SKM-1 treated with dmso at 0.1 percent for 144 hours (cell line): ENCODE data around the gene ARL15.

Source experiments
- DNase-seq: peaks from one replicate; lab custom pipeline; 2025; ENCODE audit not compliant: unreplicated experiment; lab: John Stamatoyannopoulos, UW

ARL15 gene

GRCh38 chr5:54288568-54289217, 21.7 kb downstream of the ARL15 start:
- no peak for DNase-seq

GRCh38 chr5:54285686-54286085, 24.7 kb downstream of the ARL15 start:
- DNase-seq = no peak

- DNase-seq = no peak
Measured at GRCh38 chr5:54284586-54284985, 25.8 kb downstream of the ARL15 start.

DNA sequence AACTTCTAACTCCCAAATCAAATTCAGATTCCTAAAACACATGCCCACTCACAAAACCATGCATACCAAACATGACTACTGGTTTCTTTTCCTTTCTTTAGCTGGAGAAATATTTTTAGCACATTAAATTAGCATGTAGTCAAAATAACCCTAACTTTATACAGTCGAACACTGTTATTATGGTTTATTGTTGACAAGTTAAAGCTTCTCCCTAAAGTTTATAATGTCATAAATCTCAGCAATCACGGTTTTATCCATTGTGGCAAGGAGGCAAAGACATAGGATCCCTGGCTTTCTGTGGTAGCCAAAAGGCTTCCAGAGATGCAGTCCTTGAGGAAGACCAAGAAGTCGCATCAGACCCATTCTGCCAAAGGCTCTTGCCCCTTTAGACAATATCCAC, 27.5 kb downstream of the ARL15 start:
- DNase-seq = no peak

GRCh38 chr5:54281960-54282692, 28.2 kb downstream of the ARL15 start:
- DNase-seq = no peak

DNA sequence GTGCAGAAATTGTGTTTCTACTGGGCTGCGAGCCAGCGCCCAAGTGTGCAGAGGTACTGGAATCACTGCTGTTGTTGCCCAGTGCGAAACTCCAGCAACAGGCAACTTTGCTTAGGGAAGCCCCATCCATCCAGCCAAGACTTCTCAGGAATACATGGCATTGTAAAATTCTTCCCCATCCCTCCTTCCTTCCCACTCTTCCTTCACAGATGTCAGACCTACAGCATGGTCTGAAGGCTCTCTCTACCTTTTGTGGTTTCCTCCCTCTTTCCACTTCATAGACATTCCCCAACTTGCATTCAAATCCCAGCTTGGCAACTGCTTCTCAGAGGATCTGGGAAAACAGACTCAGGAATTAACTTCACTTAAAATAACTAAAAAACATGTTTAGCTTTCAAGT, 30.4 kb downstream of the ARL15 start:
- no peak for DNase-seq

- no peak for DNase-seq
Measured at GRCh38 chr5:54278979-54279717, 31.2 kb downstream of the ARL15 start.

DNA sequence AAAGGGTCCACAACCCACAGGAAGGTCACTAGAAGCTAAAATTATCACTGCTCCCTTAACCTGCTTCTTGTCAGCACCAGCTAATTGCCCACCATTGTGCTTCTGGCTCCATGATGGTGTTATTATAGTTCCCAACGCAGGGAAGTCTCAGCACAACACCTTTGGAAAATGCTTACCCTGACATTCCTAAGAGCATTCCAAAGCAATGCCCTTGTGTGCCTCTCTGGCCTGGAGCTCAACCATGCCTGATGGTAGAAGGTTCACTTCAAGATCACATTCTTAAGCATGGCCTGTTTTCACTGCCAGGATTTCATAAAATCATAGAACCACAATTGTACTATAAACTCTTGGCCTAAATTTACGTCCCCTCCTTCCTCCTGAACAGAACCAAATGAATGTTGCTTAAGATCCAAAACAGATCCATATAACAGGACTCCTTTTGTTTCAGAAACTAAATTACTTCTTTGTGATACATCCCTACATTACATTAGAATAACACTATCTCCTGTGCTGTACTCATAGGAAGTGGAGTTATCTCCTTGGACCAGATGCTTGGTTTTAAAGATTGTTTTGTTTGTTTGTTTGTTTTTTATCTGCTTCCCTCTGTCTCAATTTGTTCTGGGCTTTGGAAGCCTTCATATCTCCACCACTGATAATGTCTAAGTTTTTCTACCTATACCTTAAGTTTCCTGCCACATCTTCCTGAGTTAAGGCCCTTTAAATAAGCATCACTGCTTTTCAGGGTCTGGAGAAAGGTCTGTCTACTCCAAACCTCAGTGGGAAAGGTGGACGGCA, 32.1 kb downstream of the ARL15 start:
- no peak for DNase-seq

- DNase-seq = no peak
Measured at GRCh38 chr5:54276048-54276447, 34.3 kb downstream of the ARL15 start.

- no peak for DNase-seq
Measured at GRCh38 chr5:54275361-54275760, 35.0 kb downstream of the ARL15 start.

DNA sequence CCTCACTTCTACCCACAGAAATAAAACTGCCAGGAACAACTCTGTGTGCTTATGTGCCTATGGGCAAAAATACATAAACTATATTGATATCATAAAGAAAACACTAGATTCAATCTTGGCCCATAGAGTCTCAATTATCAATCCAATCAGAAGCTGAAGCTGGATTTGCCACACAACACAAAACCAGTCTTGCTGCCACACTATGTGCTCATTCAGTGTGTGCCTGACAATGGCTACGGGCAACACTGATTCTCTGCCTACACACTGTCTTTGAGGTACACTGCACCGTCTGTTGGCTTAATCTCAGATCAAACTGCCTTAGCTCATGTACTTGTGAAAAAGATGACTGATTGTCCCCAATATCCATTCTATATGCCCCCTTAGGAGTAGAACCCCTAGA, 35.4 kb downstream of the ARL15 start:
- DNase-seq = no peak

DNA sequence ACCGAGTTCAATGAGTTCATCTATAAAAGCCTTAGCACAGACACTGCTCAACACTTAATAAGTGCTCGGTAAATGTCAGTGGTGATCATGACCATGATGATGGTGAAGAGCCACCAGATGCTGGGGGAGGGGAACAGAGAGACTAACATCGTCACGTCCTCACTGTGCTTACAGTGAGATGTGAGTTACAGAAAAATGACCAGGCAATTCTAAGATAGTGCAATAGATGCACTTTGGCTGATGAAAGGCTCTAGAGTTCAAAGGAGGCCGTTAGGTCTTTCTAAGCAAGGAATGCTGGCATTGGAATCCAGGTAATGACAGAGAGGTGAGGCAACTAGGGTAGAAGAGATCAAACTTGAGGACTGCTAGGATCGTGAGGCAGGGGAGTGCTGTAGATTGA, 36.7 kb downstream of the ARL15 start:
- no peak for DNase-seq

- no peak for DNase-seq
Measured at GRCh38 chr5:54272746-54273145, 37.6 kb downstream of the ARL15 start.

GRCh38 chr5:54270326-54270725, 40.0 kb downstream of the ARL15 start:
- no peak for DNase-seq

GRCh38 chr5:54264574-54264973, 45.8 kb downstream of the ARL15 start:
- no peak for DNase-seq

GRCh38 chr5:54263447-54263846, 46.9 kb downstream of the ARL15 start:
- no peak for DNase-seq

- no peak for DNase-seq
Measured at GRCh38 chr5:54261596-54261995, 48.8 kb downstream of the ARL15 start.

DNA sequence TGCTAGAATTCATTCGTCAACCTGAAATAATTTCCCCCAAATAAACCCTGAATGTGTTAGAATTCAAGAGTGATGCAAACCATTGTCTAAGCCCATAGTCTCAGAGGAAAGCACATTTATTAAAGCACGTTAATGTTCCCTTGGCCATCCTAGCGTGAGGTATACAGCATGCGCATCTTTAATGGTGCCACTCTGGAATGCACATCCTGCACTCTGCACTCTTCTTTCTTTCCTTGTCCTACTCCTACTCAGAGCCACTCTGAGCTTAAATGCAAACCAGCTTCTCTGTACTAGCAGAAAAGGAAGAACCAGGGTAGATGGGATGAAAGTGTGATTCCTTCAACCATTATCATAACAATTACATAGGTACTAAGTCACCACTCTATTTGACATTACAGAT, 50.4 kb downstream of the ARL15 start:
- no peak for DNase-seq

GRCh38 chr5:54259090-54259489, 51.3 kb downstream of the ARL15 start:
- DNase-seq = no peak

GRCh38 chr5:54257366-54258118, 52.8 kb downstream of the ARL15 start:
- DNase-seq = no peak
